T-helper 2 cell (primary cell): ENCODE results near the gene SPHK2.
"Not testable (repeated sequence)": the region's sequence is repeated elsewhere in the genome, so short reads cannot be mapped to it uniquely, and the experiment has no call there.

Source experiments
- DNase-seq, 5 experiments: peaks; one replicate each; pipeline versions ENCODE4 v3.0.0 to v3.0.0-alpha.2; 2012 to 2022

Gene SPHK2

DNA sequence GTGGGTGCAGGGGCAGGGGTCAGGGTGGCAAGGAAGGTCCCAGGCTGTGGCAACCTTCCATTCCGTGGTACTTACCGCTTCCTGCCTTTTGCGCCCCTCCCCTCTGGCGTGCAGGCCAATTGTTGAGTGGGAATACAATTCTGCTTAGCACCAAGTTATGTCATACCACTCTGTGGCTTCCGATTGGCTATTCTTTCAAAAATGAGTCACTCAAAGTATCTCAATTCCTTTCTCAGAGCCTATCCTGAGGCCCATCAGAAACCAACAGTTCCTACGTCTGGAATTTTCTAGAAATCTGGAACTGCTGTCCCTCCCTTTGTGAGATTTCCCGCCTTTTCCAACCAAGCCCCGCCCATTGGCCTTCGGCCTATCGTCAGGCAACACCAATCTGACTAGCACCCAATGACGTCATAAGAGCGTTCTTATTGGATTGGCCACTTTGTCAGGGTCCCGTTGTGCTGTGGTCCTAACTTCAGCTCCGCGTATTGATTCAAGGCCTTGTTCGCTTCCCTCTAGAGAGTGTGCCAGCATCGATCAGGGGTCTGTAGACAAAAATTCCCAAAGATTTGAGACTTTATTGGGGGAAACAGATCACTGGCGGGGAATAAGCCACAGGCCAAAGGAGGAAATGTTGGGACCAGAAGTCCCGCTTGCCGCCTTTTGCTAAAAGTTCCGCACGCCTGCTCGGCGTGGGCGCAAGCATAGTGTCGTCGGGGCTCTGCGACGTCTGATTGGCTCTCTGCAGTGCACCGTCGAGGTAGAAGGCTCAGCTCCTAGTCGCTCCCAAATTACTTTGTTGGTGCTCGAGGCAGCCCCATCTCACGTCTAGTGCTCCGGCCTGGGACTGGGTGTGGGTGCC is 41.8 kb downstream of the SPHK2 start:
- peak; percentile 34 to 94 (median 71) for DNase-seq

DNA sequence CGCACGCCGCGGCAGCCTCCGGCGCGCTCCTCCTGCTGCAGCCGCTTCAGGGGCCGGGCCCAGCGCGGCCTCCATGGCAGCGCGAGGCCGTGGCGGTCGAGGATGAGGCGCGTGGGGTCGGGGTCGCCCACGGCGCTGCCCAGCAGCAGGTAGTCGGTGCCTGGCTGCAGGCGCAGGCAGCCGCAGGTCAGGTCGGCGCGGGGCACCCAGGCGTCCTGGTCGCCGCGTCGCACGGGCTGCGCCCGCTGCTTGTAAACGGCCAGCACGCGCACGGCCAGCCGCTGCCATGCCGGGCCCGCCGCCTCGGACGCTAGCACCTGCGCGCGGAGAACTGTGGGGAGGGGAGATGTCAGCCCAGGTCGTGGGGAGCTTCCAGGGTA is 42.4 kb downstream of the SPHK2 start:
- DNase-seq, result no peak

DNA sequence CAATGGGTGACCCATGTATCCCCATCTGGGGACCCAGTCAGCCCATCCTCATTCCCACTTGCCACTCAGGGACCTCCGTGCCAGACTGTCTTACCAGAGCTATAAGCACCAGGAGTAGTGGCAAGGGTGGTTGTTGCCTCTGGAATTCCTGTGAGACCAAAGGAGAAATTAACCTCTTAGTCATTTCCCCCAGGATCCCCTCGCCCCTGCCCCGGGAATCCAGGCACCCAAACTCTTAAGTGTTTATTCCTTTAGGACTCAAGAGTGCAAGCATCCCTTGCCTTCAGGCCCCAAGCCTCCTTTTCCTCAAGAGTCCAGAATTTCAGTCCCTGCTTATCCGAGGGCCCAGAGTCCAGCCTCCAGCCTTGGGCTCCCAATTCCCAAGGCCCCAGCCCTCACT is 44.4 kb downstream of the SPHK2 start:
- DNase-seq, result no peak

DNA sequence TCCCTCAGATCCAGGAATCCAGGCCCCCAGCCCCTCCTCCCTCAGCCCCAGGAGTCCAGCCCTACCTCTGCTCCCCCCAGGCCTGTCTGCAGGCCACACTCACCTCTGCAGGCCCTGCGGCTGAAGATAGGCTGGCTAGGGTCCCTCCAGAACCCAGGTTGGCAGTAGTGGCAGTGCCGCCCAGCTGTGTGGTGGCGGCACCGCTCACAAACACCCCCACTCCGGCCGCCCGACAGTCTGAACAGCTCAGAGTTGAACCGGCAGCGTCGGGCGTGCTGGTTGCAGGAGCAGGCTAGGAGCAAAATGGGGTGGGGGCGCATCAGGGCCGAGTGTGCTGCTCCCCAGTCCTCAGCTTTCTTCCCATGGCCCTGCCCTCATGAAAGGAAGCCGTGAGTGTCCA is 45.2 kb downstream of the SPHK2 start:
- DNase-seq, result no peak

DNA sequence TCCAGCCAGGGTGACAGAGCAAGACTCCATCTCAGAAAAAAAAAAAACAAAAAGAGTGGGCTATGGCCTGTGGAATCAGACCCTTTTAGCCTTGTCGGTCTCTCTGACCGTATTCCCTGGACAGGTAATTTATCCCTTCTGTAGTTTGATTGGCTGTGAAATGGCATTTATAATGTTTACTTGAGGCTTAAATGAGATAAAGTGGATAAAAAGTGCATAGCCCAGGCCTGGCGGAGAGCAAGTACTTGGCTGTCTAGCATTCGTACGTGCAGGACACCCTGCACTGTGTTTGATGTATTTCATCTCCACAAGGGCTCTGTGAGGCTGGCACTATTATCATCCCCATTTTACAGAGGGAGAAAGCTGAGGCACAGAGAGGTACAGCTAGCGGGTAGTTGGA is 46.5 kb downstream of the SPHK2 start:
- DNase-seq, result no peak

DNA sequence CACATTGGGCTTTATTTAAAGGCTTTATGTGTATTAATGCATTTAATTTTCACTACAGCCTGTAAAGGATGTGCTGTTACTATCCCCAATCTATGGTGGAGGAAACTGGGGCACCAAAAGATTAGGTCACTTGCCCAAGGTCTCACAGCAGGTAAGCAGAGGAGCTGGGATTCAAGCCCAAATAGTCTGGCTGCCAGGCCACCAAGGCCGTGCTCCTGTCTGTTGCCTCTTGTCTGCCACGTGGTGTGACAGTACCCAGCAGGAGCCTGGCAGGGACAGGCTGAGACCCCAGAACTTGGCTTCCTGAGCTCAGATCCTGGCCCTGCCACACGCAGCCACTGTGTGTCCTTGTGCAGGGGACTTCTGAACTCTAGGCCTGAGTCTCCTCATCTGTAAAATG is 49.0 kb downstream of the SPHK2 start:
- DNase-seq, result no peak

DNA sequence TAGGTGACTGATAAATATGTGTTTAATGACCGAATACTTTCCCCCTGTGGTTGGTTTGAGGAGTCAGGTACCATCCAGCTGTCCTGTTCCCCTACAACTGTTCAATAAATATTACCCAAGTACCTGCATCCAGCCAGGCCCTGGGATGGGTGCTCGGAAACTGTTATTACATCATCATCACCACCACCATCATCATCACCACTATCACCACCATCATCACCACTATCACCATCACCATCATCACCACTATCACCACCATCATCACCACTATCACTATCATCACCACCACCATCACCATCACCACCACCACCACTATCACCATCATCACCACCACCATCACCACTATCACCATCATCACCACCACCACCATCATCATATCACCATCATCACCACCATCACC is 49.5 kb downstream of the SPHK2 start:
- no peak for DNase-seq

DNA sequence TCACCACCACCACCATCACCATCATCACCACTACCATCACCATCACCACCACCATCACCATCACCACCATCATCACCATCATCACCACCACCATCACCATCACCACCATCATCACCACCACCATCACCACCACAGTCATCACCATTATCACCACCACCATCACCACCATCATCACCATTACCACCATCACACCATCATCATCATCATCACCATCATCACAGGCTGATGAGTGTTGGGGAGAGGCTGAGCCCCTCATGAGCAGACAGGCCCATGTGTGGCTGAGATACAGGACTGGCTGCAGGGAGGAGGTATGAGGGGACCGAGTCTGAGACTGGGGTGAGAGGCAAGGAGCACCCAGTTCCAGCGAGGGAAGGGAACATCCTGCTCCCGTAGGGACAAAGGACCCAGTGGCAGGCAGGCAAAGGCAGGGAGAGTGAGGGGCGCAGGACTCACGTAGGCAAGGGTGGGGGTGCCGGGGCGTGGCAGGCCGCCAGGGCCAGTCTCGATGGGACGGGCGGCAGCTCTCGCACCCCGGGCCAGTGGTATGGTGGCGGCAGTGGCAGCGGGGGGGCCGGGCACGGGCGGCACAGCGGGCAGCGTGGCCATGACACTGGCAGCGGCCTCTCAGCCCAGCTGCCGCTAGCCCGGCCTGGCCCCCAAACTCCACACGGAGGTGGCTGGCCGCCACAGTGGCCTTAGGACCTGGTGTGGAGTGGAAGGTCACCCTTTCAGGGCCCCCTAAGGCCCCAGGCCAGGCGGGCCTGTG is 50.8 kb downstream of the SPHK2 start:
- DNase-seq, result no peak

DNA sequence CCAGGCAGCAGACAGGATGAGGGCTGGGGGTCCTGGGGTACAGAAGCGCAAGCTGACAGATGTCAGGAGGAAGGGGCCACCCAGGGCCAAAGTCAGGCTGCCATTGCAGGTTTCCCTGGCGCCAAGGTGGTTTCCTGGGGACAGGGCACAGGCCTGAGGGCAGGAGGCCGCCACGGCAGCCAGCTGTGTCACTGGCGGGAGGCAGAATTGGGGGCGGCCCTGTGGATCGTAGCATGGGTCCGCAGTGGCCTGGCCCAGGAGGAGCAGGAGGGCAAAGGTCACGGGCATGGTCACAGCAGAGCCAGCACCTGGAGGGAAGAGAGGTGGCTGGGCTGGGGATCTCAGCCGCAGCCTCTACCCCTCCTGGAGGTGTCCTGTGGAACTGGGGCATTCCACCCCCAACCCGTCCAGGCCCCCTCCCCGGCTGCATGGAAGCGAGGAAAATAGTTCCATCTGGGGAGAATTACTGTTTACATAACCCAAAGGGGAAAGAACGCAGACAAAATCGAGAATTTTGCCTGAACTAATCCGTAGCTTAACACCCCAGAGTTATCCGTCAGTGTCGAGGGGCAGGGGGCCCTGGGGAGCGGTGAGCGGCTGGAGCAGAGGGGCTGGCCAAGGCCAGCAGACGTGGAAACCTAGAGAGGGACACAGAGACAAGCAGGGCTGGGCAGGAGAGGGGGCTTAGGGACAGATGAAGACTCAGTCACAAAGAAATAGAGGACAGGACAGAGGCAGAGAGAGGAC is 51.6 kb downstream of the SPHK2 start:
- no peak for DNase-seq

DNA sequence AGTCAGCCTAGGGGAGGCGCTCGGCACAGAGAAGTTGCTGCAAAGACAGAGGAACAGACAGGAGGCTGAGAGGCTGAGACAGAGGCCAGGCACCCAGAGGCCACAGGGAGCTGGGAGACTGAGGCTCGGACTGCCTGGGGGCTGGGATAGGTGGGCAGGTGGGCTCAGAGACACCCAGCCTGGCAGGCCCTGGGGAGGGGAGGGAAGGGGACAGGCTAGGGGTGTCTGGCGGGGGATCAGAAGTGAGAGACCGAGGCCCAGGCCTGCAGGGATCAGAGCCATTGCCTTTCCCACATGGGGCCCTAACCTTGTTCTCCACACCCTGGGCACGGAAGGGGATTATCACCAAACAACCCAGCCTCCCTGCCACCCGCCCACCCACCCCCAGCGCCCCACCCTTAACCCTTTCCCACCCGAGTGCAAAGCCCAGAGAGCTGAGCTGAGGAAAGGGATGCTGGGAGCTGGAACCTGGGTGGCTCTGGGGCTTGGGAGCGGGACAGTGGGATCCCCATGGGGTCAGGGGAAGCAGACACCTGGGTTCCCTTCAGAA is 52.2 kb downstream of the SPHK2 start:
- DNase-seq, result no peak

DNA sequence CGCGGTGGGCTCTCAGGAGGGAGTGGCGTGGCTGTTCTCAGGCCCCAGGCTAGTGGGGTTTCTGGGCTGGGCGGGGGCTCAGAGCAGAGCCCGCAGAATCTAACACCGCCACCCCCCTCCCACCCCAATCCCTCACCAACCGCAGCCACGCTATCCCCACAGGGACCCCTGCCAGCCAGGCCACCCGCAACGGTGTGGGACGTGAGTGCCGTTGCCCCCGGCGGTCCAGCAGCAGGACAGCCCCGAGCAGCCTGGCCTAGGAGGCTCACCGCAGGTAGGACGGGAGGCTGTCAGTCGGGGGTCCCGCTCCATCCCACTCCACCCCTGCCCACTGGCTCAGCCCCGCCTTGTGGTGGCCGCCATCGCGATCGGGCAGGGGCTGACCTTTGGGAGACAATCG is 53.7 kb downstream of the SPHK2 start, which contains the start of gene NTN5:
NTN5 (minus strand) TSS at position 24 of the 400 bp plus-strand sequence. CDS start 2,031 bp downstream, outside the sequence.
- DNase-seq, result no peak

DNA sequence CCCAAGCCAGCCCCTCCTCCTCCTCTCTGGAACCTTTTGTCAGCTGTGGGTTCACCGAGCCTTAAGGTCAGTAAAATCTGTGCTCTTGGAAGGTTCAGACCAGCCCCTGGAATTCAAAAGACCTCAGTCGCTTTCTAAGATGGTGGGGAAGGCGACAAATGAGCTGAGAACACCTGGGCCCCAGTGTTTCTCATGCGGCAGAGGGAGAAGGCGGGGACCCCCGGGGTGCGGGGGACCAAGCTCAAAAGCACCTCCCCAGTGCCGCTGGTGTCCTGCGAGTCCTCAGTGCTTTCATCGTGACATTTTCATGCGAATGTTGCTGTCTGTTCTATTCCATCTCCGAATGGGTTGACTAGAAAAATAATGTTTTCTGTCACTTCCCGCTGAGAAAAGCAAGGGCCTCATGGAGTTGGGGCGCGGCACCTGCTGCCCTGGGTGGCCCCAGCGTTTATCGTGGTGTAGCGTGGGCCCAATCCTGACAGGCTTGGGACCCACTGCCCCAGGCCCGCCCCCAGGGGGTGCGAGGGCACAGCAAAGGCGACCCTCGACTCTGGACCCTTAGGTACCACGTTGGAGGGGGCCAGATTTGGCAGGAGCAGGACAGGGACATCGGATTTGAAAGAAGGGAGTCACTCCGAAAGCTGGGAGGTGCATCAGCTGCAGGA is 54.3 kb downstream of the SPHK2 start:
- no peak for DNase-seq

DNA sequence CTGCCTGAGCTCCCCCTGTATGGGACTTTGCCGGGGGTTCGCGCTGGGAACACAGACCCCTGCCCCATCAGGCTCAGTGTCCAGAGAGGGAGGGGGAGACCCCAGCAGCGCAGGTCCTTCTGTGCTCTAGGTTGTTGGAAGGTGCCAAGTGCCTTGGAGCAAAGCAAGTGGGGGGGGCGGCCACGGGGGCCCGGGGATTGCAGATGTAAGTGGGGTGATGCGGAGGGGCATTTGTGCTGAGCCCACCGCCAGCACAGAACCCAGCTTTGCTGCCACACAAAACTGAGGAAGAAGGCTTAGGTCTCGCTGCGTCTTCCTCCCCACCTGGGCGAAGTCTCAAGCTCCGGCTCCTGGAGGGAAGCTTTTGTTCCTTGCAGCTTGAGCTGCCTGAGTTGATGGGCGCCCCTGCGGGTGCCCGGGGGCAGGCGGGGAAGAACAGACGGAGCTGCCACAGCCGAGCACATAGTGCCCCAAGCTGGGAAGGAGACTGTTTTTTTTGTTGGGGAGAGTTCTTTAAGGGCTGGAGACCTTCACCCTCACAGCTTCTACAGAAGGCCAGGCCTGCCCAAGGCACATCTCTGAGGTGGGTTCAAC is 55.0 kb downstream of the SPHK2 start:
- DNase-seq, result no peak

DNA sequence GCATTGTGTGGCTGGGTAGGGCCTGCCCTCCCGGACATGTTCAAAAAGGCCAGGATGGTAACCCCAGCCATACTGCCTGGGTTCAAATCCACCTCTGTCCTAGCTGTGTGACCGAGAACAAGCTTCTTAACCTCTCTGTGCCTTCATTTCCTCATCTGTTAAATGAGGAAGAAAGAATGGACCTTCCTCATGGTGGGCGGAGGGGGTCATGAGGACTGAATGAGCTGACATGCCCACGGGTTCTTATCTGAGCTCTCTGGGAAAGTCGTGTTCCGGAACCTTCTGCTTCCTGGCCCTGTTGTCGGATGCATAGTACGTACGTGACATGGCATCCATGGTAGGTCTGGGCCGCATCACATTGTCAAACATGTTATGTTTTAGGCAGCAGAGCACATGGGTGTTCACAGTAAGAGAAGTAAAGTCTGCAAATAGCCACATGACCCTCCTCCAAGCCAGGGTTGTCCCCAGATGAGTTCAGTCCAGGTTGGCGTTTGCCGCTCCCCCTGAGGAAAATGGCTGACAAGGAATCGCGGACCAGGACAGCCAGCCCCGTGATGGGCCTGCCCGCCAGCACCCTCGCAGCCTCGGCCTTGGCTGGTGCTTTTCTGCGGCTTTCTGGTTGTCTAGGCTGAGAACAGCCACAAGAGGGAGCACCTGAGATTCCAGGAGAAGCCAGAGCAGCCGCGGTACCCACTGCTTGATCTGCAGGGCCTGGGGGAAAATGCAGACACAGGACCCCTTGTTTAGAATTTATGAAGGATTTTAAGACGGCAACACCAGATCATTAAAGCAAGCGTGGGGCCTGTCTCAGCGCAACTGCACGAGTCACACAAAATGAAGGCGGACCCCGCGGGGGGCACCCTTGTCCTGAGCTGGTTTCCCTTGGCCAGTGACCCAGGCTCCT is 55.9 kb downstream of the SPHK2 start:
- peak; percentile 20 to 77 (median 60) for DNase-seq

DNA sequence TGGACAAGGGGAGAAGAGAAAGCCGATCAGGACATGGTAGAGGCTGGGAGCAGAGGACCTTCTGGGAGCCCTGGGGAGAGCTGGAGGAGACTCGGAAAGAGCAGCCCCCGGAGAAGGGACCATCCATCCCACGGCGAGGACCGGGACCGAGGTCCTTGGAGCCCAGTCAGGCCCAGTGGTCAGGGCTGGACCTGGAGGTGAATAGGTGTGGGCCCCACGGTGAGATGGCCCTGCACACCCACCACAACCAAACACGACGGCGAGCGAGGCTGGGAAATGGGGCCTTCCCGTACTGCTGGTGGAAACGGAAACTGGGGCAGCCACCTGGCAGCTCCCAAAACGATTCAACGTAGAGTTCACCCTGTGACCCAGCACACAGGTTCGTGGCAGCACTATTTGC is 57.2 kb downstream of the SPHK2 start:
- no peak for DNase-seq

DNA sequence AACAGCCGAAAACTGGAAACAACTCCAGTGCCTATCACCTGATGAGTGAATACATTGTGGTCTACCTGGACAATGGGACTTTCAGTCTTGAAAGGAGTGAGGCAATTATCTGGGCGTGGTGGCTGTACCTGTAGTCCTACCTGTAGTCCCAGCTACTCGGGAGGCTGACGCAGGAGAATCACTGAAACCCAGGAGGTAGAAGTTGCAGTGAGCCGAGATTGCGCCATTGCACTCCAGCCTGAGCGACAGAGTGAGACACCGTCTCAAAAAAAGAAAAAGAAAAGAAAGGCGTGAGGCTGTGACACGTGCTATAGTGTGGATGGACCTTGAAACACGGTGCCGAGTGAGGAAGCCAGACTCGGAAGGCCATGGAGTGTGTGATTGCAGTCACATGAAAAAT is 57.6 kb downstream of the SPHK2 start:
- no peak for DNase-seq

DNA sequence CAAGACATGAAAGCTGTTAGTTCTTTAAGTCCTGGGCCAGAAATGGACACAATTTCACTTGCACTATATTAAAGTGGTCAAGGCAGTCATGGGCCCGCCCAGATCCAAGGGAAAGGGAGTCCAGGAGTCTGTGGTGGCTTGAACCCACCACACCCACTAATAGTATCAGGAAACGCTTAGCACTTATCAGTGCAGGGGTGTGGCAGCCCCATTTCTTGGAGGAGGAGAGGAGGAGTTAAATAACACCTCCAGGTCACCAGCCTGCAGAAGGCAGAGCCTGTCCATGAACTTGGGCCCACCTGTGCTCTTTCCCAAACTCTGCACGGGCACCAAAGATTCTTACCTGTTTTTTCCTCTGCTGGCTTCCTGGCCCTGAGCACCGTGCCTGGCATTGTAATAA is 58.9 kb downstream of the SPHK2 start:
- DNase-seq, result no peak

DNA sequence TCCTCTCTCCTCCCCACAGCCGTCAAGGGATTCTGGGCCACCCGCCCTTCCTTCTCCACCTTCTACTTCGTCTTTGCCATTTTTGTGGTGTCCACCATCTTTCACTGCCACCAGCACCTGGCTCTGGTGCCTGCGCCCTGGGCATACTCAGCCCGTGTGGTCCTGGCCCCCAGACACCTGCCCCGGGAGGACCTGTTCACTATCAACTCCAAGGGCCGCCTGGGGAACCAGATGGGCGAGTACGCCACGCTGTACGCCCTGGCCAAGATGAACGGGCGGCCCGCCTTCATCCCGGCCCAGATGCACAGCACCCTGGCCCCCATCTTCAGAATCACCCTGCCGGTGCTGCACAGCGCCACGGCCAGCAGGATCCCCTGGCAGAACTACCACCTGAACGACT is 60.7 kb downstream of the SPHK2 start:
- not testable (repeated sequence) for DNase-seq
